ENCODE measurements around the gene WNK1. TPM values are rescaled to one million over a fixed set of nuclear protein-coding genes. Genes with fewer than 3 reads are reported as not detected.

Gene WNK1
- total RNA-seq, 1 donor from 2014 or later, result 157 TPM

- Histone ChIP-seq H3K79me2 (ENCODE audit: insufficient read depth, low read length) (no peaks in the 10 kb centered on the region), H3K9ac (ENCODE audit: low read length) (no peak overlapping the region), H2AFZ (ENCODE audit: low read depth, low read length) (no peak overlapping the region), H3K4me1 (ENCODE audit: insufficient read depth, low read length) (no peaks in the 10 kb centered on the region), H4K20me1 (ENCODE audit: insufficient read depth, low read length) (no peaks in the 10 kb centered on the region), H3K4me3 (ENCODE audit: insufficient read depth, low read depth, low read length) (no peak overlapping the region), H3K27ac (ENCODE audit: low read depth, low read length) (no peak overlapping the region), H3K36me3 (ENCODE audit: insufficient read depth, low read length) (peaks cover 76% of the 10 kb centered on the region), H3K9me3 (ENCODE audit: insufficient read depth, low read depth, low read length) (no peaks in the 10 kb centered on the region), H3K27me3 (ENCODE audit: insufficient read depth, low read length) (no peaks in the 10 kb centered on the region), H3K4me2 (ENCODE audit: low read length) (no peak overlapping the region)
- FAIRE-seq (peak; percentile 20), DNase-seq (ENCODE audit: low read depth) (no peak)
- H3K9me3 Mint-ChIP-seq (ENCODE audit: unreplicated experiment), result no peaks in the 10 kb centered on the region
- H3K27me3 Mint-ChIP-seq (ENCODE audit: low read depth, unreplicated experiment), result no peaks in the 10 kb centered on the region
- peaks cover 10% of the 10 kb centered on the region for H3K4me1 Mint-ChIP-seq (ENCODE audit: low read depth, unreplicated experiment)
- no peak for TF ChIP-seq EZH2 (IDR thresholded peaks at IDR 0.05; ENCODE audit: insufficient read depth, low read length)
- TF ChIP-seq, protein P1, sequence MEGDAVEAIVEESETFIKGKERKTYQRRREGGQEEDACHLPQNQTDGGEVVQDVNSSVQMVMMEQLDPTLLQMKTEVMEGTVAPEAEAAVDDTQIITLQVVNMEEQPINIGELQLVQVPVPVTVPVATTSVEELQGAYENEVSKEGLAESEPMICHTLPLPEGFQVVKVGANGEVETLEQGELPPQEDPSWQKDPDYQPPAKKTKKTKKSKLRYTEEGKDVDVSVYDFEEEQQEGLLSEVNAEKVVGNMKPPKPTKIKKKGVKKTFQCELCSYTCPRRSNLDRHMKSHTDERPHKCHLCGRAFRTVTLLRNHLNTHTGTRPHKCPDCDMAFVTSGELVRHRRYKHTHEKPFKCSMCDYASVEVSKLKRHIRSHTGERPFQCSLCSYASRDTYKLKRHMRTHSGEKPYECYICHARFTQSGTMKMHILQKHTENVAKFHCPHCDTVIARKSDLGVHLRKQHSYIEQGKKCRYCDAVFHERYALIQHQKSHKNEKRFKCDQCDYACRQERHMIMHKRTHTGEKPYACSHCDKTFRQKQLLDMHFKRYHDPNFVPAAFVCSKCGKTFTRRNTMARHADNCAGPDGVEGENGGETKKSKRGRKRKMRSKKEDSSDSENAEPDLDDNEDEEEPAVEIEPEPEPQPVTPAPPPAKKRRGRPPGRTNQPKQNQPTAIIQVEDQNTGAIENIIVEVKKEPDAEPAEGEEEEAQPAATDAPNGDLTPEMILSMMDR (IDR thresholded peaks at IDR 0.05; ENCODE audit: insufficient read depth, low read depth, low read length), result no peak
- no peak overlapping the region for H3K27ac Mint-ChIP-seq (ENCODE audit: unreplicated experiment)
- peaks cover 24% of the 10 kb centered on the region for H3K36me3 Mint-ChIP-seq (ENCODE audit: low read depth, unreplicated experiment)
- no peak overlapping the region for H3K4me3 Mint-ChIP-seq (ENCODE audit: unreplicated experiment)
Measured at GRCh38 chr12:884746-885414, 132.5 kb downstream of the WNK1 start.

DNA sequence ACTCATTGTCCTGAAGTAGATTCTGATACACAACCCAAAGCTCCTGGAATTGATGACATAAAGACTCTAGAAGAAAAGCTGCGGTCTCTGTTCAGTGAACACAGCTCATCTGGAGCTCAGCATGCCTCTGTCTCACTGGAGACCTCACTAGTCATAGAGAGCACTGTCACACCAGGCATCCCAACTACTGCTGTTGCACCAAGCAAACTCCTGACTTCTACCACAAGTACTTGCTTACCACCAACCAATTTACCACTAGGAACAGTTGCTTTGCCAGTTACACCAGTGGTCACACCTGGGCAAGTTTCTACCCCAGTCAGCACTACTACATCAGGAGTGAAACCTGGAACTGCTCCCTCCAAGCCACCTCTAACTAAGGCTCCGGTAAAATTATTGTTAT, 133.3 kb downstream of the WNK1 start:
- H3K36me3 Mint-ChIP-seq (ENCODE audit: low read depth, unreplicated experiment), result peaks cover 27% of the 10 kb centered on the region

More for the DNA sequence above, 133.3 kb downstream of the WNK1 start:
- no peak for TF ChIP-seq EZH2 (IDR thresholded peaks at IDR 0.05; ENCODE audit: insufficient read depth, low read length)
- TF ChIP-seq, protein P1 (IDR thresholded peaks at IDR 0.05; ENCODE audit: insufficient read depth, low read depth, low read length), result no peak
- Histone ChIP-seq H3K9me3 (ENCODE audit: insufficient read depth, low read depth, low read length) (no peaks in the 10 kb centered on the region), H3K4me3 (ENCODE audit: insufficient read depth, low read depth, low read length) (no peak overlapping the region), H3K36me3 (ENCODE audit: insufficient read depth, low read length) (peaks cover 78% of the 10 kb centered on the region), H3K4me1 (ENCODE audit: insufficient read depth, low read length) (no peaks in the 10 kb centered on the region), H3K4me2 (ENCODE audit: low read length) (no peak overlapping the region), H3K79me2 (ENCODE audit: insufficient read depth, low read length) (no peaks in the 10 kb centered on the region), H3K27me3 (ENCODE audit: insufficient read depth, low read length) (no peaks in the 10 kb centered on the region), H3K27ac (ENCODE audit: low read depth, low read length) (no peak overlapping the region), H4K20me1 (ENCODE audit: insufficient read depth, low read length) (no peaks in the 10 kb centered on the region), H2AFZ (ENCODE audit: low read depth, low read length) (no peak overlapping the region), H3K9ac (ENCODE audit: low read length) (no peak overlapping the region)
- H3K4me3 Mint-ChIP-seq (ENCODE audit: unreplicated experiment), result no peak overlapping the region
- DNase-seq (ENCODE audit: low read depth) (no peak), FAIRE-seq (no peak)
- no peak overlapping the region for H3K27ac Mint-ChIP-seq (ENCODE audit: unreplicated experiment)
- peaks cover 9% of the 10 kb centered on the region for H3K4me1 Mint-ChIP-seq (ENCODE audit: low read depth, unreplicated experiment)
- no peaks in the 10 kb centered on the region for H3K9me3 Mint-ChIP-seq (ENCODE audit: unreplicated experiment)
- H3K27me3 Mint-ChIP-seq (ENCODE audit: low read depth, unreplicated experiment), result no peaks in the 10 kb centered on the region

Measured in astrocyte (in vitro differentiated cells and primary cell).